Pancreas (tissue), 10 donors: ENCODE data around the gene TTLL3. TPM values are rescaled to one million over a fixed set of nuclear protein-coding genes. Genes with fewer than 3 reads are reported as not detected.
A peak's percentile ranks its signal among the peaks of the same experiment; 100 is the strongest.

Source experiments
- ATAC-seq, 4 donors: fragments of 200-7000 bp; cut with Tn5 transposase; one replicate each; pipeline versions ENCODE4 v1.8.0 to v1.9.1; 2020; ENCODE audit warnings: mild to moderate bottlenecking in 4 of 4, moderate library complexity in 4 of 4
- DNase-seq, 6 donors: peaks; one replicate each; pipeline ENCODE4 v3.0.0-alpha.2; 2020
- FAIRE-seq: peaks from 2 replicates; lab custom pipeline; 2012; peaks lifted over from hg19 to GRCh38; lab: Jason Lieb, UNC
- H3K27ac ChIP-seq, 4 donors: fragments of 200-600 bp; sonication (generic); 1 replicate in 3 of 4; 2 replicates in 1 of 4; pipeline versions ENCODE4 v1.5.0 to v1.8.0; 2020
- H3K27me3 ChIP-seq, 4 donors: fragments of 200-600 bp; one replicate each; pipeline ENCODE4 v1.8.0; 2021
- H3K36me3 ChIP-seq, 3 donors: fragments of 200-600 bp; sonication (generic) in 1 of 3; one replicate each; pipeline versions ENCODE4 v1.5.0 to v1.8.0; 2020 to 2021
- H3K4me1 ChIP-seq, 3 donors: fragments of 200-600 bp; one replicate each; pipeline ENCODE4 v1.8.0; 2021
- H3K4me3 ChIP-seq, 4 donors: fragments of 200-600 bp; sonication (generic) in 2 of 4; one replicate each; pipeline versions ENCODE4 v1.5.0 to v1.8.0; 2020 to 2021
- H3K9me3 ChIP-seq, 4 donors: fragments of 200-600 bp; one replicate each; pipeline ENCODE4 v1.8.0; 2021
- WGBS, 2 donors: extraction: QIAGEN DNeasy Blood & Tissue Kit; methylation state at CpG; one replicate each; pipeline ENCODE4 v1.1.7; 2013; 5-methylcytosine and 5-hydroxymethylcytosine counted together
- intact Hi-C, 3 donors: fragments of 100-400 bp; cut with DNase I; formaldehyde crosslinking; loops; one replicate each; pipeline versions ENCODE4 v1.11.1 to v1.14.2; 2022
- polyA plus RNA-seq, 2 donors: library from polyadenylated mRNA; stranded (reverse); fragments of 200-250 nt; gene quantifications; one replicate each; pipeline ENCODE4 v1.2.3, GENCODE V29; 2013
- total RNA-seq, 6 donors: library from RNA; stranded (reverse); fragmentation: NEBNext Ultra II Directional in 4 of 6; extraction: Animal tissue kit (Norgen Biotek cat#: 25700) in 4 of 6; gene quantifications; one replicate each; pipeline versions ENCODE4 v1.2.1 to v1.2.4, GENCODE V29; 2021 to 2023
- TF ChIP-seq, protein P1 (sequence below), 4 donors: fragments of 200-600 bp; sonication (generic) in 3 of 4; IDR thresholded peaks; one replicate each; pipeline versions ENCODE4 v1.5.0 to v1.8.0; 2021; ENCODE audit warnings: antibody characterized with exemption in 4 of 4
- donor health status: healthy with polysubstance abuse.
- donor health status: DM: no; HTN: no; CAD: no; lungs with moderate emphysema.
- donor health status: DM: no; HTN: no; CAD: no.
- donor health status: control.
- donor health status: control.
- donor health status: Bipolar disorder and iron deficiency.
- donor health status: DM: yes; HTN: yes; CAD: no.
- donor health status: DM: no; HTN: no; CAD: no.
- donor health status: DM: no; HTN: no; CAD: no.
- donor health status: DM: yes; HTN: yes; CAD: no.

Gene TTLL3
- total and polyA plus RNA-seq, 8 donors, result 9.2 to 104 (median 19.6) TPM

GRCh38 chr3:9878700-9879099, 68.6 kb downstream of the TTLL3 start:
- ATAC-seq, result peak in 2 of 4 donors; percentile 51 to 60
- 64 to 70% methylated on average over 5 of the region's 5 CpGs for WGBS, 2 donors
- H3K27me3 ChIP-seq, result no peaks in the 10 kb centered on the region
- no peaks in the 10 kb centered on the region for H3K36me3 ChIP-seq
- DNase-seq, result no peak
- no peaks in the 10 kb centered on the region for H3K4me1 ChIP-seq
- intact Hi-C loops, result no loop called here
- H3K9me3 ChIP-seq, result no peaks in the 10 kb centered on the region
- FAIRE-seq, result no peak
- TF ChIP-seq, protein P1, sequence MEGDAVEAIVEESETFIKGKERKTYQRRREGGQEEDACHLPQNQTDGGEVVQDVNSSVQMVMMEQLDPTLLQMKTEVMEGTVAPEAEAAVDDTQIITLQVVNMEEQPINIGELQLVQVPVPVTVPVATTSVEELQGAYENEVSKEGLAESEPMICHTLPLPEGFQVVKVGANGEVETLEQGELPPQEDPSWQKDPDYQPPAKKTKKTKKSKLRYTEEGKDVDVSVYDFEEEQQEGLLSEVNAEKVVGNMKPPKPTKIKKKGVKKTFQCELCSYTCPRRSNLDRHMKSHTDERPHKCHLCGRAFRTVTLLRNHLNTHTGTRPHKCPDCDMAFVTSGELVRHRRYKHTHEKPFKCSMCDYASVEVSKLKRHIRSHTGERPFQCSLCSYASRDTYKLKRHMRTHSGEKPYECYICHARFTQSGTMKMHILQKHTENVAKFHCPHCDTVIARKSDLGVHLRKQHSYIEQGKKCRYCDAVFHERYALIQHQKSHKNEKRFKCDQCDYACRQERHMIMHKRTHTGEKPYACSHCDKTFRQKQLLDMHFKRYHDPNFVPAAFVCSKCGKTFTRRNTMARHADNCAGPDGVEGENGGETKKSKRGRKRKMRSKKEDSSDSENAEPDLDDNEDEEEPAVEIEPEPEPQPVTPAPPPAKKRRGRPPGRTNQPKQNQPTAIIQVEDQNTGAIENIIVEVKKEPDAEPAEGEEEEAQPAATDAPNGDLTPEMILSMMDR (IDR thresholded peaks at IDR 0.05), result no peak
- no peak overlapping the region for H3K27ac ChIP-seq
- H3K4me3 ChIP-seq, result no peak overlapping the region

DNA sequence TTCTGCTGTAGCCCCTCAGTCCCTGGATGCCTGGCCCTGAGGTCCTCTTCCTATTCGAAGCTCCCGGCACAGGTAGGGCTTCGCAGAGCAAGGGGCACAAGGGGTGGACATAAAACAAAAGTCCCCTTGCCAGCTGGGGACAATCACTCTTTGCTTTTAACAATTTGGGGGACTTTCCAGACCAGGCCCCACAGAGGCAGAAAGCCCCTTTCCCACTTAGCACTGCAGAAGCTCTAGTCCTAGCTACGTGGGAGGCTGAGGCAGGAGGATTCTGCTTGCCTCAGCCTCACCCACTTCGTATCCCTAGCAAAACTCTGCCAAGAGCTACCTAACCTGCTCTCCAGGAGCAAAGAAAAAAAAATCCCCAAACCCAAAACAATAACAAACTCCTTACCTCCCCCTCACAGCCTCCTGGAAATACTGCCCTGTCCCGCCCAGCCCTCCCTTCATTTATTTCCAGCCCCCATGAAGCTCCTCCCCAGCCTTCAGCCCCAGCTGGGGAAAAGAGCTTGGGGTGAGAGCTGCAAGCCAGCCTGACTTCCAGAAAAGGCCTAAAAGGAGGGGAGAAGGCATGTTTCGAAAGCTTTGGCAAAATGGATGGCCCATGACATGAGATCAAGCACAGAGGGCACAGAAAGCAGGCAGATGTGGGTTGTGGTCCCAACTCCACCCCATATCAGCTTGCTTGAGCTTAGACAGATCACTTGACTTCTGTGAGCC, 69.9 kb downstream of the TTLL3 start, which contains the start of gene CIDEC:
CIDEC (minus strand) TSS at position 424 of the 720 bp plus-strand sequence. CDS start 1,767 bp downstream, outside the sequence.
- no peak for DNase-seq
- no peaks in the 10 kb centered on the region for H3K27me3 ChIP-seq
- no peaks in the 10 kb centered on the region for H3K36me3 ChIP-seq
- H3K9me3 ChIP-seq, result no peaks in the 10 kb centered on the region
- intact Hi-C loops, result no loop called here
- TF ChIP-seq, protein P1 (IDR thresholded peaks at IDR 0.05), result no peak
- no peaks in the 10 kb centered on the region for H3K4me1 ChIP-seq
- WGBS, 2 donors, result 85 to 86% methylated on average over 7 of the region's 7 CpGs
- H3K27ac ChIP-seq, result no peak within 1 kb of the TSS
- ATAC-seq, result no peak
- no peak for FAIRE-seq
- H3K4me3 ChIP-seq, result no peak within 1 kb of the TSS

DNA sequence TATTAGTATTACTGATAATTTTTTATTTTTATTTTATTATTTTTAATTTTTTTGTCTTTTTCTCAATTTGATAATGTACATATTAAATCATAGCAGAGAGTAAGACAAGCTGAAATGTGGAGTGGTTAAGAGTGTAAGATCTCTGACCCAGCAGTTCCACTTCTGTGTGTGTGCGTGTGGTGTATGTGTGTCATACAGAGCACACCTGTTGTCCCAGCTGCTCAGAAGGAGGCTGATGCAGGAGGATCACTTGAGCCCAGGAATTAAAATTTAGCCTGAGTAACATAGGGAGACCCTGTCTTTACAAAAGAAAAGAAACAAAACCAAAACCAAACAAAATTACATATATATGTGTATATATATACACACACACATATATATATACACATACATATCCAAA, 71.4 kb downstream of the TTLL3 start:
- intact Hi-C loops, result no loop called here
- TF ChIP-seq, protein P1 (IDR thresholded peaks at IDR 0.05), result no peak
- no peak for FAIRE-seq

GRCh38 chr3:9883706-9884554, 73.9 kb downstream of the TTLL3 start:
- intact Hi-C loops, result no loop called here
- H3K9me3 ChIP-seq, result no peaks in the 10 kb centered on the region
- WGBS, 2 donors, result 81 to 83% methylated on average over 7 of the region's 7 CpGs
- DNase-seq, result no peak
- FAIRE-seq, result no peak
- ATAC-seq, result no peak
- TF ChIP-seq, protein P1 (IDR thresholded peaks at IDR 0.05), result no peak
- H3K4me1 ChIP-seq, result no peaks in the 10 kb centered on the region
- H3K27ac ChIP-seq, result no peak overlapping the region
- no peaks in the 10 kb centered on the region for H3K27me3 ChIP-seq
- no peak overlapping the region for H3K4me3 ChIP-seq
- no peaks in the 10 kb centered on the region for H3K36me3 ChIP-seq

More for the DNA sequence above, 71.4 kb downstream of the TTLL3 start:
- no peaks in the 10 kb centered on the region for H3K36me3 ChIP-seq
- no peak for ATAC-seq
- H3K9me3 ChIP-seq, result no peaks in the 10 kb centered on the region
- no peaks in the 10 kb centered on the region for H3K4me1 ChIP-seq
- no peak overlapping the region for H3K27ac ChIP-seq
- H3K27me3 ChIP-seq, result no peaks in the 10 kb centered on the region
- no peak for DNase-seq
- 89 to 100% methylated on average over 1 of the region's 1 CpG for WGBS, 2 donors
- H3K4me3 ChIP-seq, result no peak overlapping the region
